LoVo (cell line): ENCODE measurements around the gene APOL3.
"Not testable (repeated sequence)": the region's sequence is repeated elsewhere in the genome, so short reads cannot be mapped to it uniquely, and the experiment has no call there.

ENCODE experiments used
- DNase-seq: peaks from one replicate; pipeline ENCODE4 v3.0.0-alpha.2; 2016; ENCODE audit warnings: low spot score

APOL3 gene

DNA sequence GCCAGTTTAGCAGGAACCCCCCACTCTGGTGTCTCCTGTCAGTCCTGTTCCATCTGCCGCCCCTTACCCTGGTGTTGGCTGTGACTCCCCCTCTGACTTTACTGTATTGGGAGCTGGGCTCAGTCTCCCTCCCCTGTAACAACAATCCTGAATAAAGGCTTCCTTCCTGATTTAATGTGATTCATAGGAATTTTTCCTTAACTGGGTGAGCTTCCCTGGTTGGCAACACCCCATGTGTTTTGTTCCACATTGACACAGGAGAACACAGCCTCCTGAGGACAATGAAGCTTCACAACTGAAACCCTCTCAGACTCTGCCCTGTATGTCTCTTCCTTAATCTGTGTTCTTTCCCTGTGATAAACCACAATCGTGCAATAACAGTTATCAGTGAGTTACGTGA, 32.6 kb upstream of the APOL3 start:
- DNase-seq = no peak

DNA sequence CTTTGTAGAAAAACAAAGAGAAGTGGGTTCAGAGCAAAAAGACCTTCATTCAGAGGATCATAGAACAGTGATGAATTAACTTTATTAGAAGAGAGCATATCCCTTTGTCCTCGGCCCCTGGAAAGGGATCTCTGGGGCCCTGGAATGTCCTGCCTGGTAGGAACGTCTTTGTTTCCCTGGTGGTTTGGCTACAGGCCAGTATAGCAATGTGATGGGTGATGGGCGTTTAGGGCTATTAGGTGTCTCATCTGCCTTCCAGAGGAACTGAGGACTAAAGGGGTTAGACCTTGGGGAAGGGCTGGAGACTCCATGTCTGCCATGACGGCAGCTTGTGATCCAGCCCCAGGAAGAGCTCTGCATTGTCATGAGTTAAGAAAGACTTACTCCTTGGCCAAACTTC, 32.0 kb upstream of the APOL3 start:
- no peak for DNase-seq

DNA sequence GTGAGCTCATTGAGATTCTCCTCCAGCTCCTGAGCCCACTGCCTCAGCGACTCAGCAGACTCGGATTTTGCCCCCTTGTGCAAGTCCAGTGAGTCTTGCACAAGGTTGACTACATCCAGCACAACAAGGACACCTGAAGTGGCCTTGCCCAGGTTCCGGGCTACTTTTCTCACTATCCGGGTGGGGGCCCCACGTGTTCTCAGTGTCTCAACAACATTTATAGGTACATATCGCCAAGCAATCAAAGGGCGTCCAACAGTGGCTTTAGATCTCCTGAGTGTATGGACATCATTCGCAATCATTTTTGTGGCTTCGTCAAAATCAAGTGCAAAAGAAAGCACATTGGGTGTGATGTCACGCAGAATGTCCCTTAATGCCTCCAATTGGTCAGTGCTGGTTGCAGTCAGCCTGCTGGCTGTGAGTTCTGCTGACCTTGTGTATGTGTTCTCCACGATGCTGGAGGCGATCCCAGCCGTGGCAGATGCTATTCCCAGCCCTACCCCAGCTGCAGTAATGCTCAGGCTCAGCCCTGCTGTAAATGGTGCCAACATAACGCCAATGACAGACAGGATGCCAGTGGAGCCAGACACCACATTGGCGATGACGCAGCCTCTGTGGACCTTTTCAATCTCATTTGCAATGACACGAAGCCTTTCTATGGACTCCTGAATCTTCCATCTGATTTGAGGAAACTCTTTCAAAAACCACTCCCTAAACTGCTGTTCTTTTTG, 30.7 kb upstream of the APOL3 start:
- no peak for DNase-seq

DNA sequence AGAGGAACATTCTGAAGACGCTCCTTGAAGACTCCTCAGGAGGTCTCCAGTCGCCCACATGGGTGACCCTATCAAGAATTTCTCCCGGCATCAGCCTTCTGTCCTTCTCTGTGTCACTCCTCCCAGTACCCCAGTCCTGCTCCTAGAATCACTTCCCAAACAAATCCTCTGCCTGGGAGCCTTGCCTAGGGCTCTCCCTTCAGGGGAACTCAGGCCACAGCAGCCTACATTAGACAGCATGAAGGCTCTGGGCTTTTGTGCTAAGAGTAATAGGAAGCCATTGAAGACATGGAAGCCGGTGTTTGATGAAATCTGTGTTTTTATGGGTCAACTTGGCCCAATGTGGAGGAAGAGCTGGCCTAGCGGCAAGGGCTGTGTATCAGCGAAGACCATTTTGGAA, 27.3 kb upstream of the APOL3 start:
- not testable (repeated sequence) for DNase-seq

DNA sequence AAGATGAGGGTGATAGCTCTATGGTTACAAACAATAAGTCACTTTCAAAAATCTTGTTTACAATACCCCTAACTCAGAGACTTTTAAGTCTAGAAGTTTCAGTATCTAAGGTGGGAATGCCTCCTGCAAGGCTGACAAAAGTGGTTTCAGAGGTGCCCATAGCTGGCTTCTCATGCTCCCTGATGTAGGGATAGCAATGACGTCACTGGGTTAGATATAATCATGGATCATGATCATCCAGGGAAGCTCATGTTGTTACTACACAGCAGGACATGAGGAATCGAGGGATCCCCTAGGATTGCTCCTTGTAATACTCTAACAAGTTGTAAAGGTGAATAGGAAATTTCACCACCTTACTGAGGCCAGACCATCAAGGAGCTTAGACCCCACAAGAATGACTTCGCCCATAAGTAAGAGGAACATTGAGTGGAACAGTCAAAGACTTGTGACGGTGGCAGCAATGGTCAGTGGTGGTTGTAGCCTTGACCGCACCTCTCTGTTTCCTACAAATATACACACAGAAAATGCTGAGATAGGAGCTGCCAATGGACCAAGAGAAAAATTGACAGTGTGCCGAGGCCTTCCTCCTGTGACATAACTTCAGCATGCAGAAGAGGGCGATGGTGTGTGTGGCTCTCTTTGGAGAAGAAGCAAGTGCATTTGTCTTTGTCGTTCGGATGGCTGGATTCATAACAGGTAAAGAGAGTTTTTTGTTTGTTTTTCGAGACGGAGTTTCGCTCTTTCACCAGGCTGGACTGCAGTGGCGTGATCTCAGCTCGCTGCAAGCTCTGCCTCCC, 25.5 kb upstream of the APOL3 start:
- DNase-seq = no peak

DNA sequence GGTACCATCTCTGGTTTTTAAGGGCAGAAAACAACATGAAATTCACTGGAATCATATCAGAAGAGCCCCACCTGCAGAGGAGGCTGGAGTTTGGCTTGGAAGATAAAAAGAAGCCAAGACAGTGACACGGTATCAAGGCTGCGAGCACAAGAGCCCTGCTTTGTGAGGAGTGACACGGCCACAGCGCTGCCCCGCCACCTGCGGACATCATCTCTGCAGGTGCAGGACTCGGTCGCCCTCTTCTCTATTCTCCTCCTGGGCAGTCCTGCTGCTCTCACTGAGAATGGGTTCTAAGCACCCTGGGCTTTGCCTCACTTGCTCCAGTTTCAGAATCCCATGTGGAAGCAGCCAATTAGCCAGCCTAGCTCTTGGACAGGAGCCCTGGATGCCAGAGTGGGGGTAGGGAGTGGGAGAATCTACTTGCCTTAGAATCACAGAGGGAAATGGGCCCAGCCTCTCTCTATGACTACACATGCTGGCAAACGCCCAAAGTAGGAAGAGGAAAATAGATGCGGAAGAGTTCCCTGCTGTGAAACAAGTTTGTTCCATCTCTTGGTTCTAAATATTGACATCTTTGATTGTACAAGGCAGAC, 24.0 kb upstream of the APOL3 start:
- DNase-seq = no peak

DNA sequence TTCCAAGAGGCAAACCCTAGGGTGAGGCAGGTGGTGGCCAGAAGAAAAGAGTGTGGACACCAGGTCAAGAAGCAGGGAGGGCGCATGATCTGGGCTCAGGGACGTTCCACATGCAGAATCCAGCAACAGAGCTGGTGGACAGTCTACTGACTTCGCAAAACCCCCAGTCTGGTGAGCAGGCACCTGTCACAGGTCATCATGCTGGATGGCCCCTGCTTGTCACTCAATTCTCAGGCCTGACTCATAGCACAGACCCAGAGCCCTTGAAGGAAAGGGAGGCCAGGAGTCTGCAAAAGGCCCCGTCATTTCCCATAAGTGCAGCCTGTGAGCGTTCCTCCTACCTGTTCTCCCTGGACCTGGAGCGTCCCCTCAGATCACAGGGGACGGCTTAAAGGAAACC, 22.9 kb upstream of the APOL3 start:
- no peak for DNase-seq

DNA sequence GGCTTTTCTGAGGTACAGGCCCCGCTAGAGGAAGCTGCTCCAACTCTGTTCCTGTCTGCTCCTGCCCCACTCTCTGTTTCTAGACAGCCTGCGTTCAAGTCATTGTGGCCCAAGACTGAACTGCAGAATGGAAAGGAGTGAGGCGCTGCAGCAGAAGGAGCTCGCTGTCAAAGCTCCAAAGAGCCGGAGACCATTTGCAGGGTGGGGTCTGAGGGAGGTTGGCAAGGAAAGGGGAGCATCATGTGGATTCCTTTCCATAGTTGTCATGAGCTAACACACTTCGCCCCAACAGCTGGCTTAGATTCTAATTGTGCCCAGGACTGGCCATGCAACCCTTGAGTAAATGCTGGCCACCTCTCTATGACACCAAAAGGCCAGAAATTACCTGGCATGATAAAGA, 22.3 kb upstream of the APOL3 start:
- no peak for DNase-seq

DNA sequence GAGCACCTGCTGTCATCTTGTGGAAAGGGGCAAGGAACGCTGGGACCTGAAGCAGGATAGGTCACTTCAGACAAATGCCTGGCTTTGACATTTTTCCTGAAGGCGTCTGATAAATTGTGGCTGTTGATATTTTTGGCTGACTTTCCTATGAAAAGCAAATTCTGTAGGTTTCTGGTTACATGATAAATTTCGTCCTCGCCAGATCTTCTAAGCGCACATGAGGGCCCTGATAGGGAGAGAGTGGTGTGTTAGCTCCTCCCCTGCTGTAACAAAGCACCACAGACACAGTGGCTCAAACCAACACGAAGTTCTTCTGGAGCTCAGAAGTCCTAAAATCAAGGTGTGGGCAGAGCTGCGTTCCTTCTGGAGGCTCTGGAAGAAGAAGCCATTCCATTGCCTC, 21.5 kb upstream of the APOL3 start:
- no peak for DNase-seq

DNA sequence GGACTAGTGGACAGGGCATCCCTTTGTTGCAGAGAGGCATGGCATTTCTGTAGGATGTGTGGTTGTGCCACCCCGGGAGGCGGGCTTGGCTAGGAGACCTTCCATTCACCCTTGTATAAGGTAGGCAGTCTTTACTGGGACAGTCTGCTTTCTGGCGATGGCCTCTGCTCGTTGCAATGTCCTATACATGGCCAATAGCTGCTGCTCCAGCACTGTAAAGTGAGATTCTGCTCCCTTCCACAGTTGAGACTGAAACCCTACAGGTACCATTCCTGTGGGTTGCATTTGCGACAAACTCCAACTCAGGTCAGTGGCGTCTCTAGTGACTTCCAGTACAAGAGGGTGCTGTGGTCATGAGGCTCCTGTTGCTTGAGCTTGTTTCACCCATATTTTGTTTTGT, 20.4 kb upstream of the APOL3 start:
- DNase-seq = no peak

DNA sequence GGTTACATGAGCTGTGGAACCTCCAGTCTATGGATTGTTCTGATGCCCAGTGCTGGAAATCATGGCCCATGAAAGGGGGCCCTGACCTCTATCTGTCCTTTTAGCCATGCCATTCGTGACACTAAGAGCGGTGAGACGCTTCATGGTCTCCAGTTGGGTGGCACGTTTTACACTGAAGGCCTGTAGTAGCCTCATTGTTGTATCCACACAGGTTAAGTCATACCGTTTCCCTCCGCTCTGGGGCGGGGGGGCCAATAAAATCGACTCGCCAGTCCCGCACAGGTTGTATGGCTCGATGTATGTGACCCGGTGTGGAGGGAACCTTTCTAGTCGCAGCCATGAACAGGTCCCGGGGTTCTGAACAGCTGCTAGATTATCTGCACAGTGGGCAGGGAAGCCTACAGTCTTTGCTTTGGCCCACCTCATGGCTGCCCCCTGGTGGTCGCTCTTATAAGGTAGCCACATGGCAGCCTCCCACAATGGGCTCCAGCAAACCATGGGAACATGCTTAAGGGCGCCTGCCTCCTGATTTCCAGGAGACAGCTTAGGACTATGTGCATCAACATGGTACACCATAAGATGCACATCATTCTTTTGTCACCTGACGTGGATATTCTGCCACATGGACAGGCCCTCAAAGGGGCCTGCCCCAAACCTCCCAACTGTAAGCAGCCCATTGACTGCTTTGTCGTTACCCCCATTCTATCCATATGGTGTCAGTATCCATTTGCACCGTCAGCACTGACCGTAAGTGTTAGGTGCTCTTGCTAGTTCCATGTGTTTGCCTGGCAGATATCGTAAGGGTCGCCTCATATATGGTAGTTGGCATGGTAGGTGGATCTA, 19.7 kb upstream of the APOL3 start:
- DNase-seq = peak; percentile 55

DNA sequence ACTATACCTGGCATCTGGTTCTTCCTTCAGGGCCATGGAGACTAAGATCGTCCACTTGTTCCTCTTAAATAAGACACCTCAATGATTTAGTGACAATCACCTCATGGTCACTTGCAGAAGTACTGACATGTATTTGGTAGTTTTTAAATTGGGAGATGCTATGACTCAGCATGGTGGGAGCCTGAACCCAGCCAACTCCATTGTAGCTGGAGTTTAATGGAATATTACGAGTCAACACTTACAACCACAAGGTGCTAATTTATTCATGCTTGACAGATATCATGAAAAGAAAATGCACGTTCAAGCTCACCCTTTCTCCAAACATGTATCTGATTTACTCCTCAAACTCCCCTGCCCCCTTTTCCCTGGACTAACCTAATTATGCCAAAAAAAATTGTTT, 16.6 kb upstream of the APOL3 start:
- no peak for DNase-seq

DNA sequence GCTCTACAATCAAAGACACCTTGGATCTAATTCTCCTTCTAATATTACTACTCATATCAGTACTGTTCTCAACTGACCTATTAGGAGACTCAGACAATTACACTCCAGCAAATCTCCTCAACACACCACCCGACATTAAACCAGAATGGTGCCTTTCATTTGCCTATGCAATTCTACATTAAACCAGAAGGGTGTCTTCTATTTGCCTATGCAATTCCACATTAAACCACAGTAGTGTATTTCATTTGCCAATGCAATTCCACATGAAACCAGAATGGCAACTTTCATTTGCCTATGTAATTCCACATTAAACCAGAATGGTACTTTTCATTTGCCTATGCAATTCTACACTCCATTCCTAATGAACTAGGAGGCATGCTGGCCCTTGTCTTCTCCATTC, 15.3 kb upstream of the APOL3 start:
- DNase-seq = no peak

DNA sequence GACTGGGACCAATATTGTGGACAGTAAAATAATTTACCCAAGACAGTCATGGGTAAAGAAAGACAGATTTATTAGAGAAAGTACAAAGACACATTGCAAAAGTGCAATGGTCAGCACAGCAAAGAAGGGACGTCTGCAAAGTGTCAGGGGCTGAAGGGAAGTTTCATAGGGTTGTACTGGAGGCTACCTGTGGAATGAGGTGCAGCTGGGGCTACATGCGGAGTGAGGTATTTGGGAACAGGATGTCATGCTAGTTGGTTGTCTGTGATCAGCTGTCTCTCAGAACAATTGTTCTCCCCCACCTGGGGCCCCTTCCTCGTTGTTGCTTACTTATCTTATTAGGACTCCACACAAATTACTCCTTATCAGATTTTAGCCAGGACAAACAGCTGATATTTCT, 11.4 kb upstream of the APOL3 start:
- DNase-seq = no peak

DNA sequence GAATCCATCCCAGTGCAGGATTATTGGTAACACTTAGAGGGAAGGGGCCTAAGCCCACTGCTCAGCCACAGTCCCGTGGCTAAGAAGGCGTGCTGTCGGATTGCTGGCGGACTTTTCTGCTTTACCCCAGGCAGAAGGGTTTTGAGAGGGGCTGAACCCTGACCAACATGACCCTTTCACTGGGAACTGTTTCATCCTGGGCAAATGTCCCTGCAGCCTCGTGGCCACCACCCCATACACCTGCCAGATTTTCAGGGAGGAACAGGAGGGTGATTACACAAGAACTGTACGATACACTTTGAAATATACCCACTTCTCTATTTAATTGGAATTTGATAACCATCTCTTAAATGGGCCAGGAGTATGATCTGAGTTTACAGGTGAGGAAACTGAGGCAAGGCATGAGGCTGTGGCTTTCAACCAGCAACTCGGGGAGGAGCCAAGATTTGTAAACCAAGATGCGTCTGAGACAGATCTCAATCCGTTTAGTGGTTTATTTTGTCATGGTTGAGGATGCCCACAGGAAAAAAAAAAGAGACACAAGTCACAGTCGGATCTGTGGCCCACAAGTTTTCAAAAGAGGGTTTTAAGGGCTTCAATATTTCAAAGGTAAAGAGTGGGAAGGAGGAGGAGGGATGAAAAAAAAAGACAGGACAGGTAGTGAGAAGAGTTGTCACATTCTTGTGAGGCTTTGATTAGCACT, 6.1 kb upstream of the APOL3 start:
- DNase-seq = no peak

DNA sequence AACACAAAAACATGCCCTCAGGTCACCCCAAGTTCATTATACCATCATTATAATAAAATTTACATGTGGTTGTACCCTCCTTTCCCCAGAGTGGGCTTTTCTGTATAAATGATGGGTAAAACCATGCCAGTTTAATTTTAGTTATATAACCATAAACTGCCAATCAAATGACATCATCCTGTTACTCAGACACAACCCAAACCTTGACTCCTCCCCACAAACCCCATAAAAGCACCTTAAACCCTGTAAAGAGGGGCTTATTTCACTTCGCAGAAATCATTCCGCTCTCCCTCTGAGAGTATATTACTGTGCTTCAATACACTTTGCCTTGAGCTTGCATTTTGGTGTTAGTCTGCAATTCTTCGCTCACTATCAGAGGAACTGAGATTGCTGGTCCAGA, 5.5 kb upstream of the APOL3 start:
- DNase-seq = no peak

DNA sequence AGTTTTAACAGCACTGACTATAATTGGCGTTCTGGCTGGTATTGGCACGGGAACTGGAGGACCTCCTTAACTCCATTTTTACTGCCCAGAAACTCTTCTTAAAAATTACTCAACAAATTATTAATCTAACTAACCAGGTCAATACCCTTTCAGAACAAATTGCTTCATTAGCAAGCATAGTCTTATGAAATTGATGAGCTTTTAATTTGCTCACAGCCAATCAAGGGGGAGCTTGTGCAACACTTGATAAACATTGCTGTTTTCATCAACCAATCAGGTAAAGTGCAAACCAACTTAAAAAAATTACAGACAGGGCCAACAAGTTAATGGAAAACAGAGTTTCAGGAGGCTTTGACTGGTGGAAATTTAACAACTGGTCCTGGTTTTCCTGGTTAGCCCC, 4.6 kb upstream of the APOL3 start:
- no peak for DNase-seq

DNA sequence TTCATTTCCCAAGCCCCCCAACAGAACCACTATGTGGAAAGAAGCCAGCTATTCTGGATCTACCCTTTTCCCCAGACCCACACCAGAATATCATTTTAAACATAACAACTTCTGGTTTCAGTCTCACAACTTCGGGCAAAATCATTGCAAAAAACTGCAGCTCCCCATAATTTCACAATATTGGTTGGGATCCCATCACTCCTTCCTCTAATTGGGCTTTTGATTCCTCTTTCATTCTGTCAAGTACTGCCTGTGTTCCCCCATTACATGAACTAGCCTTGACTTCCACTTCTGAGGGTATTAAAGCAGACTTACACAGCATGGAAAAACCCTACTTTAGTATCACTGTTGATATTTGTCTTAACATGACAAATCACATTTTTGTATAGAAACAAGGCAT, 4.1 kb upstream of the APOL3 start:
- no peak for DNase-seq

DNA sequence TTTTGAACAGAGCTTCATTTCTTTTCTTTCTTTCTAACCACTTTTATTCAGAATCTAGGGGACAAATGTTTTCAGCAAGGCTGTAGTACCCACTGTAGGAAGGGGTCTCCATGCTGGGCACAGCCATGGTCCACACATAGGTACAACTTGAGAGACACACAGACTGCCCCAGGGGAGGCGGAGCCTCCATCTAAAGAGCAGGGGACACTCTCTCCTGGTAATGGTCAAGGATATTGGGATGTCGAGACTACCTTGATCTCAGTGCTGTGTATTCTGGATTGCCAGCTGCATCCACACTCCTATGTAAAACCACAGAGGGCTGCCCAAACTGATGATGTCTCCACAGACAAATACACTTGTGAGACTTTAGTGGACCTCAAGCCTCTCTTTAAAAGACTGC, 2.9 kb upstream of the APOL3 start:
- DNase-seq = no peak

DNA sequence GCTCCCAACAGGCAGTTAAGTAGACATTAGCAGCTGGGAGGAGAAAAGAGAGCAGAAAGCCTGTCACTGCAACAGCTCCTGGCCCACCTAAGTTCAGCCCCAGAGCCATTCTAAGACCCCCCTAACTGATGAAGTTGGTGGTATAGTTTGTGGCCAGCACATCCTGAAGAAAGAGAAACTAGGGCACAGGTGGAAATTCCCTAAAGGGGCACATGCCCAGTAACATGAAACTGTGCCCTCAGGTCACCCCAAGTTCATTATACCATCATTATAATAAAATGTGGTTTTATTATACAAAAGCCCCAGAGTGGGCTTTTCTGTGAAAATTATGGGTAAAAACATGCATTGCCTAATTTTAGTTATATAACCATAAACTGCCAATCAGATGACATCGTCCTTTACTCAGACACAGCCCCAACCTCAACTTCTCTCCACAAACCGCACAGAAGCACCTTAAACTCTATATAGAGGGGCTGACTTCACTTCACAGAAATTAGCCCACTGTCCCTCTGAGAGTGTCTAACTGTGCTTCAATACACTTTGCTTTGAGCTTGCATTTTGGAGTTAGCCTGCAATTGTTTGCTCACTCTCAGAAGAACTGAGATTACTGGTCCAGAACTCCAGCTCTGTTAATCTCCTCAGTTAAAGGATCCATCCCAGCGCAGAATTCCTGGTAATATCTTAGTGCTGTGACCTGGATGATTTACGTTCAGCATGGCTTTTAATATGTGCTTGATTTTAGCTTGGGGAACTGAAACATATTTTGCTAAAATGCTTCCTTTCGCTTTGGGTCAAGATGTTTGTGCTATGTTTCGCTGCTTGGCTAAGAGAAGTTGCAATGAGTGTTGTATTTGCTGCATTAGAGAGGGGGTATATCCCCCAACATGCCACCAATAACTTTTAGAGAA, 1.8 kb upstream of the APOL3 start:
- DNase-seq = no peak

DNA sequence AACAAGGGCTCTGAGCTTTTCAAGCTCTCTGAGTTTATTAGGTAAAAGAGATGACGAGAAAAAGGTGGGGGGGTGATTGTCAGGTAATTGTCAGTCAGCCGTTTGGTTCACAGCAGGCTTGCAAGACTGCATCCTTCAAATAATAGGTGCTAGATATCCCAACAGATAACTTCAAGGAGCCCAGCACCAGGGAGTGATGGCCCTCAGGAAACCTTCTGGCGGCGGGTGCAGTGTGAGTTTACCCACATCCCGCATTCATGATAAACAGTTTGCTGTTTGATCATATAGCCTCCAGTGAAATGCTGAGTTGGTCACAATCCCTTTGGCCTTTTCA, 1.2 kb upstream of the APOL3 start:
- not testable (repeated sequence) for DNase-seq
